NCI-H526 (cell line): ENCODE data around the gene ANKRD55.
"Not testable (repeated sequence)": the region's sequence is repeated elsewhere in the genome, so short reads cannot be mapped to it uniquely, and the experiment has no call there.

Experiments used
- DNase-seq, 2 experiments: peaks; one replicate each; lab custom pipeline; 2025; lab: John Stamatoyannopoulos, UW

Gene ANKRD55

GRCh38 chr5:56207537-56207936 is 25.6 kb downstream of the ANKRD55 start:
- DNase-seq = no peak

GRCh38 chr5:56206126-56206910 is 26.8 kb downstream of the ANKRD55 start:
- DNase-seq = no peak

- not testable (repeated sequence) for DNase-seq
Observed at GRCh38 chr5:56203936-56204335, 29.2 kb downstream of the ANKRD55 start.

GRCh38 chr5:56202483-56202882 is 30.6 kb downstream of the ANKRD55 start:
- DNase-seq = no peak

- DNase-seq = not testable (repeated sequence)
Observed at GRCh38 chr5:56201762-56202261, 31.3 kb downstream of the ANKRD55 start.

- DNase-seq = peak in 1 of 2 experiments; percentile 12
Observed at GRCh38 chr5:56200971-56201666, 32.0 kb downstream of the ANKRD55 start.

GRCh38 chr5:56195016-56195415 is 38.1 kb downstream of the ANKRD55 start:
- no peak for DNase-seq

- no peak for DNase-seq
Observed at GRCh38 chr5:56192246-56192645, 40.9 kb downstream of the ANKRD55 start.

GRCh38 chr5:56191656-56192055 is 41.5 kb downstream of the ANKRD55 start:
- DNase-seq = no peak

GRCh38 chr5:56190497-56190896 is 42.6 kb downstream of the ANKRD55 start:
- DNase-seq = no peak

GRCh38 chr5:56185768-56186311 is 47.3 kb downstream of the ANKRD55 start:
- no peak for DNase-seq

- no peak for DNase-seq
Observed at GRCh38 chr5:56183506-56183905, 49.6 kb downstream of the ANKRD55 start.

GRCh38 chr5:56179442-56179841 is 53.7 kb downstream of the ANKRD55 start:
- DNase-seq = no peak

- no peak for DNase-seq
Observed at GRCh38 chr5:56178823-56179222, 54.3 kb downstream of the ANKRD55 start.

- no peak for DNase-seq
Observed at GRCh38 chr5:56176871-56177533, 56.1 kb downstream of the ANKRD55 start.

GRCh38 chr5:56176155-56176798 is 56.9 kb downstream of the ANKRD55 start:
- no peak for DNase-seq

- no peak for DNase-seq
Observed at GRCh38 chr5:56175488-56175887, 57.6 kb downstream of the ANKRD55 start.

- DNase-seq = no peak
Observed at GRCh38 chr5:56175021-56175420, 58.1 kb downstream of the ANKRD55 start.

- no peak for DNase-seq
Observed at GRCh38 chr5:56172241-56172640, 60.9 kb downstream of the ANKRD55 start.

- DNase-seq = no peak
Observed at GRCh38 chr5:56170557-56170956, 62.6 kb downstream of the ANKRD55 start.

- DNase-seq = no peak
Observed at GRCh38 chr5:56169949-56170348, 63.2 kb downstream of the ANKRD55 start.

- DNase-seq = no peak
Observed at GRCh38 chr5:56169281-56169680, 63.8 kb downstream of the ANKRD55 start.
